GM19372 (cell line): Measurements from ENCODE around the gene EIF4E2.
"Not testable (repeated sequence)": the region's sequence is repeated elsewhere in the genome, so short reads cannot be mapped to it uniquely, and the experiment has no call there.

Experiments
- ATAC-seq: cut with Tn5 transposase; IDR thresholded peaks from one replicate; pipeline ENCODE4 v1.9.1; 2021; ENCODE audit warnings: mild to moderate bottlenecking, low read depth, moderate library complexity; ENCODE audit not compliant: unreplicated experiment

Gene EIF4E2

DNA sequence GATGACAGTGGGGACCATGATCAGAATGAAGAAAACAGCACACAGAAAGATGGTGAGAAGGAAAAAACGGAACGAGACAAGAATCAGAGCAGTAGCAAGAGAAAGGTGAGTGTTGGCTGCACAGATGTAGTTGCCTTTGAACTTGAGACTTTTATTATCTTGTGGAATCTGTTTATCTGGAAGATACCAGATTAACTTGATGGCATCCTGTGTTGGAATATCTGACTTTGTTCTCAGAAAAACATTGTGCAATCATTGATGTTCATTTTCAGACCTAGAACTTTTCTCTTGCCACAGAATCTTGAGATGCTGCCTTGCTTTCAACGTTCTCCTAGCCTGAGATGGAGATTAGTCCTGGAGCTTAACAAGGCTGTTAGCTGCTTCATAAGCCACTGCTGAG lies 5.9 kb downstream of the EIF4E2 start:
- ATAC-seq: no peak

DNA sequence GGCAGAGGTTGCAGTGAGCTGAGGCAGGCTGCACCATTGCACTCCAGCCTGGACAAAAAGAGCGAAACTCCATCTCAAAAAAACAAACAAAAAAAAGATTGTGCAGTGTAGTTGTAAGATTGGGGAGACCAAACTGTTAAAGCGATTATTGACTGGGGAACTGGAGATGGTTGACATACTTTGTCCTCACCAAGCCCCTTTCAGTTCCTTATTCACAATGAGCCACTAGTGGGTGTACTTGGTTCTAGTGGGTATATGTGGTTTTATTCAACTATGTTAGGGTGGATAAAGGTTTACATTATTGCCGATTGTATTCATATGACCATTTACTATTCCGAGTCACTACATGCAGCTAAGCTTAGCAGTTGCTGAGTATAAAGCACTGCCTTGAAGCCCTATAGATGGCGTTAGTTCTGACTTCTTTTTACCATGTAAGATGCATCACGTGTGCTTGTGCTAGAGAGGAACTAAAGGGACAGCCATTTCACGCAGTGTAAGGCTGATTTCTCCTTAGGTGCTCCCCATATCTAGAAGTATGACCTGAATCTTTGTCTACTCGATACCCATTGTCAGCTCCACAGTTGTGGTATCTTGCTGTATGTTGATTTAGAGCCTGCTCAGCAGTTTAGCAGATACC lies 12.1 kb downstream of the EIF4E2 start:
- ATAC-seq: no peak

DNA sequence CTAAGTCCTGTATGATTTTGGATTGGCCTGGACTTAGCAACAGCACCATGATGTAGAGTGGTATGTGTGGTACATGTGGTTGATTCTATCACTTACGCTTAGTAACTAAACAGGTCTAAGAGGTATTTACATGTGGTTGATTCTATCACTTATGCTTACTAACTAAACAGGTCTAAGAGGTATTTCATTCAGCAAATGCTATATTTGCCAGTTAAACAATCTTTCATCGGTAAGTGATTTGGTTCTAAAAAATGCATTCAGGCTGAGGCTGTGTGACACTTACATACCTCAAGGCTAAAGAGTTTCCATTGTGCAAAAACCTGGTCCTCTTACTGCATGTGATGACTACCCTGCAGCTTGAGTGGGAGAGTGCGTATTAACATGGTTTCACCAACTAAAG lies 13.1 kb downstream of the EIF4E2 start:
- ATAC-seq: no peak

- no peak for ATAC-seq
These were observed 17.2 kb downstream of the EIF4E2 start for GRCh38 chr2:232567721-232568120.

GRCh38 chr2:232568161-232568560 lies 17.7 kb downstream of the EIF4E2 start:
- no peak for ATAC-seq

GRCh38 chr2:232569541-232569940 lies 19.1 kb downstream of the EIF4E2 start:
- no peak for ATAC-seq

DNA sequence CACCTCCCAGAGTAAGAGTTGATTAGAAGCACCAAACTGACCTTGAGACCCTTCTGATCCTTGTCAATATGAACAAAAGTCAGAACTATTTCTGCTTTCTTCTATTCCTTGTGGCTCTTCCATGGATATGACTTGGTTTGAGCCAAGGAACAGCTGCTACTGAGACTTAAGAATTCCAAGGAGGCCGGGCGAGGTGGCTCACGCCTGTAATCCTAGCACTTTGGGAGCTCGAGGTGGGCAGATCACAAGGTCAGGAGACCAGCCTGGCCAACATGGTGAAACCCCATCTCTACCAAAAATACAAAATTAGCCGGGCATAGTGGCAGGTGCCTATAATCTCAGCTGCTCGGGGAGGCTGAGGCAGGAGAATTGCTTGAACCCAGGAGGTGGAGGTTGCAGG lies 20.0 kb downstream of the EIF4E2 start:
- ATAC-seq: not testable (repeated sequence)

DNA sequence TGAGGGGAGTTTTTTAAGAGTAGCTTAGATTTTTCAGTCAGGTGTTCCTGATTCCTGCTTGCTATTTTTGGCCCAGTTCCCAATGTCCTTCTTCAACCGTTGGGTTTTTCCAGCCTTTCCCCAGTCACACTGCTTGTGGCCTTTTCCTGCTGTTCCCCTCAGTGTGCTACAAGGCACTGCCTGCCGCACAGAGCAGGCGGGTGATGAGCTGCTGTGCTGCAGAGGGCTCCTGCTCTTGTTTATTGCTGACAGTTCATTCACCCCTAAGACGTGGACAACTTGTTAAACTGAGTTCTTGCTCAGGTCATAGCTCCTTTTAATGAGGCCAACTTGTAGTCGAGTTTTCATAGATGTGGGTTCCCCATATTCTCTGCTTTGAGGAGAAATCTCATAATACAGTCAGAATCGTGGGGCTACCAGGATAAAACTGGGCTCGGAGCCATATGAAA lies 20.6 kb downstream of the EIF4E2 start:
- no peak for ATAC-seq

DNA sequence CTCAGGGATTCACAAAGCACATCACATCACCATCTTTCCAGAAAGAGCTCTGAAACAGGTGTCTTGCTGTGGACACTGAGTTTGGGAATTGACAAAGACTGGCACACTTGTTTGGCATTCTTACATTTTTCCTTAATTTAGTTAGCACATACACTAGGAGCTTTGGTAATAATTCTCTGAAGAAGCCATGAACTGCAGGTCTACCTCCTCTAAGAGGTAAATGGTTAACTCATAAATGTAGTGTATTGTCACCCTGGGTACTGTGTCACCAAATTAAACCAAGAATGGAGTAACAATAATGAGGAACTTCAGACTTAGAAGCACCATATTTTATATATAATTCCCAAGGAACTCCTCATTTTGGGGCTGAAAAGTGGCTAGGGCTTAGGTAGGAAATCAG lies 22.6 kb downstream of the EIF4E2 start:
- ATAC-seq: no peak

- ATAC-seq: no peak
These were observed 23.4 kb downstream of the EIF4E2 start for GRCh38 chr2:232573771-232574435.

GRCh38 chr2:232574674-232575403 lies 24.4 kb downstream of the EIF4E2 start:
- ATAC-seq: no peak

GRCh38 chr2:232575404-232575746 lies 24.9 kb downstream of the EIF4E2 start:
- ATAC-seq: no peak

GRCh38 chr2:232576995-232577394 lies 26.5 kb downstream of the EIF4E2 start:
- ATAC-seq: no peak

DNA sequence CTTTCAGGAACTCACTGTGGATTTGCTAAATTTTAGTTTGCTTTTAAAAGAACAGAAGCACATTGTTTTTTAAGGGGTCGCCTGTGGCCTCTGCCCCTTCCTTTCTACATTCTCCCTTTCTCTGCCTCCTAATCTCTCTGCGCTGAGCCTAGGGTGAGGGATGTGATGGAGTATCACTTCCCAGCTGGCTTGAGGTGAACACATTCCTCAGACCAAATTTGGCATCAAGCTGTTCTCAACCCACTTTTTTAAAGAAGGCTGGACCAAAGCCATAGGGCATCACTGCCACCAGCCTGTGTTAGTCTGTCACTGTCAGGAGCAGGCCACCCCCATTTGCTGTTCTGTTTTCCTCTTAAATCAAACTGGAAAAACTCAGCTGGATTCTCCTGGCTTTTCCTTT lies 27.4 kb downstream of the EIF4E2 start:
- no peak for ATAC-seq

DNA sequence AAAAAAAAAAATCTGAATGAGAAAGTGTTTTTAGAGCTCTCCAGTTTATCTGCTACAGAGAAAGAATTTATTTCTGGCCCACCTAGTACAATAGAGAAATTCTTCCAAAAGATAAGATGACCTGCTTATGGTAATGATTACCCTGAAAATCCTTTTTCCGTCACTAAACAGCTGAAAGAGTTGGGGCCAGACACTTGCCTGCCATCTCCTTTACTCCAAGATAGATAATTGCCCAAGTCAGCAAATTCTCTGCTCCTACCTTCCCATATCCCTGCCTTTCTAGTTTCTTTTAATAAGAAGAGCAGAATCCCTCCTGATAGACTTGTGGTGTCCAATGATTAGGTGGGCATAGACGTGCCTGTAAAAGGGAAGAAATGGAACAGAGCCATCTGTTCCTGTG lies 28.1 kb downstream of the EIF4E2 start:
- ATAC-seq: no peak

DNA sequence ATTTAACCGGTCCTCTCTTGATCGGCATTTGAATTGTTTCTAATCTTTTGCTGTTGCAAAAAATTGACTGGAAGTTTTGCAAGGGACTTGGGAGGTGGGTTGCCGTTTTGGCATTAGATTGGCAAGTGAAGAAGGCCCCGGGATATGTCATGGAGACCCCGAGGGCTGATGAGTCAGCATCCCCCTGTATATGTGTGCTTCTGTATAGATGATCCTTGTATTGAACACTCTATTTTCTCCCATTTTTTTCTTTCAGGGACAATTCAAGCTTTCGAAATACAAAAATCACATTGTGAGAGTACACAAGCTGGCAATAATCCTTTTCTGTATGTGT lies 30.1 kb downstream of the EIF4E2 start:
- ATAC-seq: no peak

DNA sequence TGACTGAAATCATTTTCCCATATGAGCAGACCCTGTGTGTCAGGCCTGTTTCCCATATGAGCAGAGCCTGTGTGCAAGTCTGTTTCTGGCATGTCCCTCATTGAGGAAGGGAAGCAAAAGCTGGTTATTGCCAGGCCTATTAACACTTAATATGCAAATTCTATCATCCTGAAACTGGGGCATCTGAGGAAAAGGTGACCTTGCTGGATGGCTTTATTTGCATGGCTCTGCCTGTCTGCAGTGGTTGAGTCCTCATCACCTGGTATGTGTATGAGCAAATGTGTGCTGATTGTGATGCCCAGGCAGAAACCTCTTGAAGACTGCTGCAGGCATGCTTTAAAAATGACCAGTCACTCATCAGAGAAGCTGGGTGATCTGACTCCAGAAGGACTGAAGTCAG lies 31.2 kb downstream of the EIF4E2 start:
- no peak for ATAC-seq

DNA sequence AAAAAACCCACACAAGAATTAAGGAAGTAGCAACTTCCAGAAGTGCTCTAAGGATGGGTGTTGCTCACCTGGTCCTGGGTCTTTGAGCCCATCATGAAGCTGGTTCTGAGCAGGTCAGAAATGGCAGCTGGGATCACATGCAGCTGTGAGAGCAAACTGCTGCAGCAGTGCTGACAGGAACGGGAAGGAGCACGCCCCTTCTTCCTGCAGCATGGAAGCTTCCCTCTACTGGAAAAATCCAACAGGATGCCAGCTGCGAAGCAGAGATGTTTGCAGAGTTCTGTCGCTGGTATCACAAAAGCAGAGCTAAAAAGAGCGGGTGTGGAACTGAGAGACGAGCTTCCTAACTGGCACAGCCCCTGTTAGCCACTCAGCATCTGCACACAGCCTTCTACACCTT lies 33.7 kb downstream of the EIF4E2 start:
- no peak for ATAC-seq

DNA sequence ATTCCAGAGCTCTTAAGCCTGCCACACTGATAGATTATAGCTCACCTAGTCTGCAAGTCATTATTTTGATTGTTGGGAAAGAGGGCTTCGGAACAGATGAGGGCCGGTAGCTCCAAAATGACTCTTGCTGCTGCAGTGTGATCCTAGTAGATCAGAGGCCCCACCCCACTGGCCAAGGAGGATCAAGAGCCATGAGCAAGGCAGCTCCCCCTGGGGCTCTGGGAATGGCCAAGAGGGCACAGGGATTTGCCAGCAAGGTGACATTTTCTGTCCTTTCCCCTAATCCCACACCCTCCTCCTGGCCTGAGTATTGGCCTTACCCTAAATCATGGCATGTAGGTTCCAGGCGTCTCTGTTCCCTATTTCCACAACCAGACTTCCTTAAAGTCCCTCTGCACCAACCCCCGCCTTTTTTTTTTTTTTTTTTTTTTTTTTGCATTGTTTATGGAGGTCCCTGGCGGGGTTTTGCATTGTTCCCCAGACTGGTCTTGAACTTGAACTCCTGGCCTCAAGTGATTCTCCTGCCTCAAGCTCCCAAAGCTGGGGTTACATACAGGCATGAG lies 36.5 kb downstream of the EIF4E2 start:
- no peak for ATAC-seq

- no peak for ATAC-seq
These were observed 37.0 kb downstream of the EIF4E2 start for GRCh38 chr2:232587512-232587911.

DNA sequence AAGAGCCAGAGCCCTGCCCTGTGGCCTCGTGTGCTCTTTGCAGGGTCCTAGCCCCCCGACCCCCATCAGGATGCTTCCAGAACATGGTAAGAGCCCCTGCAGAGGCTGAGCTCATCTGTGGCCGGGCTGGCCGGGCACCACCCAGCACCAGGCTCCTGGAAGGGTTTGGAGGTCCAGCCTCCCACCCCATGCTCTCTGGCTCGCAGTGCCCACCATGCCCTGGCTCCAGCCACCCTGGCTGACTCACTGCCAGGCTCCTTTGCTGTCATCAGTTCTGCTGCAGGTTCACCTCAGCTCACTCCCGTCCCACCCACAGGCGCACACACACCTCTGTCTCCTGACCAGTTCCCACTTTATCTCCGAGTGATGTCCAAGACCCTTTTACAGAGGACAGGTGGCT lies 37.5 kb downstream of the EIF4E2 start:
- no peak for ATAC-seq
